Bronchial epithelial cell (primary cell): ENCODE data around the gene VAV3. TPM values are rescaled to one million over a fixed set of nuclear protein-coding genes. Genes with fewer than 3 reads are reported as not detected.

Source experiments
- DNase-seq: peaks from one replicate; pipeline ENCODE4 v3.0.0-alpha.2; 2010; ENCODE audit warnings: low read depth
- FAIRE-seq: peaks from 2 replicates; lab custom pipeline; 2011; peaks lifted over from hg19 to GRCh38; lab: Jason Lieb, UNC
- H3K27me3 ChIP-seq: 2 replicates; pipeline ENCODE4 v1.5.1; 2011; ENCODE audit warnings: low read length; ENCODE audit not compliant: control insufficient read depth, insufficient read depth
- H3K36me3 ChIP-seq: 2 replicates; pipeline ENCODE4 v1.5.1; 2011; ENCODE audit warnings: low read length; ENCODE audit not compliant: control insufficient read depth, insufficient read depth
- H3K4me3 ChIP-seq: 2 replicates; pipeline ENCODE4 v1.5.1; 2011; ENCODE audit warnings: mild to moderate bottlenecking, low read depth, low read length, control low read depth
- CTCF ChIP-seq: IDR thresholded peaks from 2 replicates; pipeline ENCODE4 v1.5.1; 2011; ENCODE audit warnings: mild to moderate bottlenecking, moderate library complexity, low read length, control low read depth, inconsistent platforms; ENCODE audit not compliant: insufficient read depth, severe bottlenecking
- total RNA-seq: library from RNA; depleted of rRNA; stranded (reverse); fragments of >200 nt; gene quantifications from 2 replicates; pipeline ENCODE4 v1.2.1, GENCODE V29; 2014

Gene VAV3
- total RNA-seq, 1 donor from 2014 or later: 10.5 TPM

- Histone ChIP-seq H3K36me3 (no peaks in the 10 kb centered on the region), H3K27me3 (no peaks in the 10 kb centered on the region), H3K4me3 (no peak overlapping the region)
- FAIRE-seq (no peak), DNase-seq (peak; percentile 48)
- TF ChIP-seq CTCF: peak; percentile 44
These were observed 182.6 kb downstream of the VAV3 start for GRCh38 chr1:107782217-107782845.

- Histone ChIP-seq H3K4me3 (no peak overlapping the region), H3K27me3 (no peaks in the 10 kb centered on the region), H3K36me3 (no peaks in the 10 kb centered on the region)
- TF ChIP-seq CTCF: no peak
- no peak for FAIRE-seq
- DNase-seq: no peak
These were observed 183.7 kb downstream of the VAV3 start for GRCh38 chr1:107781245-107781644.

- DNase-seq (no peak), FAIRE-seq (no peak)
- TF ChIP-seq CTCF: no peak
- no peaks in the 10 kb centered on the region for H3K36me3 ChIP-seq
- no peak overlapping the region for H3K4me3 ChIP-seq
- no peaks in the 10 kb centered on the region for H3K27me3 ChIP-seq
These were observed 187.3 kb downstream of the VAV3 start for GRCh38 chr1:107777664-107778047.

- FAIRE-seq (no peak), DNase-seq (no peak)
- Histone ChIP-seq H3K36me3 (no peaks in the 10 kb centered on the region), H3K4me3 (no peak overlapping the region), H3K27me3 (no peaks in the 10 kb centered on the region)
- TF ChIP-seq CTCF: no peak
These were observed 187.9 kb downstream of the VAV3 start for GRCh38 chr1:107776900-107777663.

GRCh38 chr1:107771377-107771776 lies 193.6 kb downstream of the VAV3 start:
- TF ChIP-seq CTCF: no peak
- no peak for FAIRE-seq
- no peak for DNase-seq
- H3K27me3 ChIP-seq: no peaks in the 10 kb centered on the region
- no peak overlapping the region for H3K4me3 ChIP-seq
- no peaks in the 10 kb centered on the region for H3K36me3 ChIP-seq

- H3K27me3 ChIP-seq: no peaks in the 10 kb centered on the region
- DNase-seq (peak; percentile 24), FAIRE-seq (no peak)
- no peak overlapping the region for H3K4me3 ChIP-seq
- no peaks in the 10 kb centered on the region for H3K36me3 ChIP-seq
- TF ChIP-seq CTCF: no peak
These were observed 197.8 kb downstream of the VAV3 start for GRCh38 chr1:107767156-107767582.
